ENCODE measurements around the gene ELAVL2.

ELAVL2 gene

DNA sequence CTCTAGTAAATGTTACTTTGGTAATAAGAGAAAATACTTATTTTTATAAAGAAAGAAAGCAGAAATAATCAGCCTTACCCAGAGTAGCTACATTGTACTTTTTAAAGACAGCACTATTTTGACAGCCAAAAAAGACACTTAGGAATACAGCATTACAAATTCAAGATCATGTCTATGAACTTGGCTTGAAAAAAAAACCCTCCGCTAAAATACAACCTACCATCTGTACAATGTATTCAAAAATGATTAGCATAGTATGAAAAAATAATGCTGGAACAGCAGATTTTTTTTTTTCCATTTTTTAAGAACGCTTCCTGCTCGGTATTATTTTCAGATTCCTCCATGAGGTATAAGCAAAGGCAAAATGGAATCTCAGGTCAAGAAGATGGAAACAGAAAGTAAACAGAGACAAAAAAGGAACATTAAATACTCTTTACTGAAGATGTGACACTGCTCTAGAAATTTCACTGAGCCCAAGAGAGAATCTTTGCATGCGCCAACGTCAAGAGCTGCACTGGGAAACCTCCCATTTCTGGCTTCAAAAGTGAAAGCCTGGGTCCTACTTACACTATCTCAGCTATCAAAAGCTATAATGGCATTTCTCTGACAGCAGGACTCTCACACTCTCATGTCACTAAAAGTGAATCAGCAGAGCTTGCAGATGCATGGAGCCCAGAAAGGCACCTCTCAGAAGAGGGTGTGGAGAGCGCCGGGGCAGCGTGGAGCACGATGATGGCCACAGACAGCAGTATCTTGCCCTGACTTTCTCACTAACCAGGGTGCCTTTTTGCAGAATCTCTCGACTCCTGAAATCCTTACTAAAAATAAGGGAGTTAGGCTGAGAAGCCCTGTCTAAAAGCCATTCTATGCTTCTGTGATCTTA lies 167.4 kb downstream of the ELAVL2 start:
- peak; percentile 6 for DNase-seq

- no peak for DNase-seq
Measured at GRCh38 chr9:23651051-23651450, 175.0 kb downstream of the ELAVL2 start.

DNA sequence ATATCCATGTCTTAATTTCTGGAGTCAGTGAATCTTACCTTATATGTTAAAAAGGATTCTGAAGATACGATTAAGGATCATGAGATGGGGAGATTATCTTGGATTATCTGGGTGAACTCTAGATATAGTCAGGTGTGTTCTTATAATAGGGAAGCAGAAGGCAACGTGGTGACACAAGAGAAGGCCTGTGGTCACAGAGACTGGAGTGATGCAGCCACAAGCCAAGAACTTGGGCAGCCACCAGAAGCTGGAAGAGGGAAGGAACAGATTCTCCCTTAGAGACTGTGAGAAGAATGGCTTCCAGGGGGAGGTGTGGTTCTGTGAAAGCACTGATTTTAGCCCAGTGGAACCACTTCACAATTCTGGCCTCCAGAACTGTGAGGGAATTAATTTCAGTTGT lies 177.4 kb downstream of the ELAVL2 start:
- no peak for DNase-seq

GRCh38 chr9:23644896-23645295 lies 181.1 kb downstream of the ELAVL2 start:
- no peak for DNase-seq

- DNase-seq: no peak
Measured at GRCh38 chr9:23644326-23644725, 181.7 kb downstream of the ELAVL2 start.

GRCh38 chr9:23643656-23644258 lies 182.3 kb downstream of the ELAVL2 start:
- DNase-seq: no peak

Measured in RPMI8226 (cell line).